ENCODE data around the gene PAQR9.

GRCh38 chr3:142993958-142994442 lies 30.5 kb upstream of the PAQR9 start:
- TF ChIP-seq CTCF (IDR thresholded peaks at IDR 0.05 in 2 of 3, conservative IDR thresholded peaks at IDR 0.05 in 1 of 3; ENCODE audit: borderline replicate concordance in 1 of 3, insufficient read depth in 1 of 3, low read depth in 2 of 3, low read length in 2 of 3): peak; percentile 57 to 84 (median 83)
- 0 out of 2 replicates have a peak, but pooled peaks have one; percentile 33 for TF ChIP-seq CEBPB (IDR thresholded peaks at IDR 0.05; ENCODE audit: low read depth)
